NCI-H226 (cell line): ENCODE data around the gene RAC3.

ENCODE experiments used
- DNase-seq: peaks from one replicate; pipeline ENCODE4 v3.0.0-alpha.2; 2015

The RAC3 gene

DNA sequence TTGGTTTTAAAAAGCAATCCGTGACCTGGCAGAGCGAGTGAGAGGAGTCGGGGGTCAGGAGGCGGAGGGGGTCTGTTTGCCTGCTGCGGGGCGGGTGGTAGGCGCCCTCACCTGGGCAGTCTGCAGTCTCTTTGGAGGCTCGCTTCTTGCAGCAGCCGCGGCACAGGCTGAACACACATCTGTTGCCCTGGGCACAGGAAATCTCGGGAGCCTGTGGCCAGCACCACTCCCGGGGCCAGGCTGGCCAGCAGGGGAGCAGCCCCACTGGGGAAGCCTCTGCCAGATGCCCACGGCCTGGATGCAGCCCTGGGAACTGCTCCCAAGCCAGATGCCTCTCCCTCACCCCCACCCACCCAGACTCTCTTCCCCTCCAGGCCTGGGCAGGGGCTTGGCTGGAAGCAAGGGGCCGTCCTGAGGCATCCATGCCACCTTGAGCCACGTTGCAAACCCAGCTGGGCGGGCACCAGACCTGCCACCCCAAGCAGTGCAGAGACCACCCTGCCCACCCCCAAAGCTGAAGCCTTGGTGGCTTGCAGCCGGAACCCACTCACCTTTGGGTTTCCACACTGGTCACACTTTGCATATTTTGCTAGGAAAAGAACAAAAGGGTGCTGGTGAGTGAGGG lies 26.9 kb downstream of the RAC3 start:
- no peak for DNase-seq

DNA sequence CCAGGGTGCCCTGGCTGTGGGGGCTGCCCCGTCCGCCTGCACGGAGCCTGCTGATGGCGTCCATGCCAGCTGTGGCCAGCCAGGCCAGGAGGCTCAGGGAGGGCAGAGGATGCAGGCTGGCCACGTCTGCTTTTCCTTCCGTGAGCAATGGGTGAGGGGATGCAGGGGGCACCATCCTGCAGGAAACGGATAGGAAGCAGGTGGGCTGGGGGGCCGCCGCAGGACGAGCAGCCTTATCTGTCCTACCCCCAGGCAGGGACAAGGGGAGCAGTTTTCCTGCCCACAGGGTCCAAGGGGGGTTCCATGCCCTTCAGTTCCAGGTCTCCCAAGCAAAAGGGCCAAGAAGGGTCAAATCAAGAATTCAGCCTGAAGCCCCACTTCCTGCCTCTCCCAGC lies 27.4 kb downstream of the RAC3 start:
- DNase-seq, result no peak

DNA sequence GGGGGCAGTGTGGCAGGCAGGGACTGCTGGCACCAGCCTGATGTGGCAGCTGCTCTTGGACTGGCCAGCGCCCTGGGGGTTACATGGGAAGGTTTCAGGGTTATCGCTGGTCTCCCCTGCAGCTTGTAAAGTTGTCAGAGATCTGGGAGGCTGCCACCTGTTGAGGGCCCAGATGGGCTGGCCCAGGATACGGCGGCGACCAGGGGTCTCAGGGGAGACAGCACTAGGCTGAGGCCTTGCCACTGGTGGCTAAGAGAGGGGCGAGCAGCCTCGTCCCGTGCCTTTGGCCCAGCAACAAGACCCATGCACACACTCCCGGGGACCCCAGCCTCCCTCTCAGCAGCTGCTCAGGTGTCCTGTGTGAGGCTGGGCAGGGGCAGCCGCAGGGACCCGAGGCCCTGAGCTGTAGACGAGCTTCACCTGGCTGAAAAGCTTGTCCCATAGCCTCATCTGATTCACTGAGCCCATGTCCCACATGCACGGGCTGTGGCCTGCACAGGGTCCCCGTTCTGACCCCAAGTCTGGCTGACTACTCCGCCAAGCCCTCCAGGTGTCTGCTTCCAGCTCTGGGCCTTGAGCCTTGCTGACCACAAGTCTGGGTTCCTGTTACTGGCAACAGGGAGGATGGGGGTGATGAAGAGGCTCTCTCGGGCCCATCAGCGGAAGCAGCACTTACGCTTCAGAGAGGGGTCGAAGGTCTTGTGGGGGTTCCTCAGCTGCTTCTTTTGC lies 28.0 kb downstream of the RAC3 start:
- no peak for DNase-seq

DNA sequence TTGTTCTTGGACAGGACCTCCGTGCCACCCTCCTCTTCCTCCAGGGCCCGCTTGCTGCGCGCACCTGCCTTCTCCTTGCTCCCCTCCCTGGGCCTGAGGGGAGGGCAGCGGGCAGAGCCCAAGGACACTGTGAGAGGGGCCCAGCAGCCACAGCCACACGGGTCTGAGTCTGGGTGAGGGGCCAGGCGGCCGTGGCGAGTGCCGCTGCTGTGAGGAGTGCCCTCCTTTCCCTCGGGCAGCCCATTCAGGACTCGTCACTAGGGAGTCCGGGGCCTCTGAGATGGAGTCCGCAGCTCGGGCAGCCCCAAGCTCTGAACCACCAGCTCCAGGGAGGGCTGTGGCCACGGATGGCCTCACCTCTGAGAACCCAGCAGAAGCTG lies 28.5 kb downstream of the RAC3 start:
- DNase-seq, result no peak

DNA sequence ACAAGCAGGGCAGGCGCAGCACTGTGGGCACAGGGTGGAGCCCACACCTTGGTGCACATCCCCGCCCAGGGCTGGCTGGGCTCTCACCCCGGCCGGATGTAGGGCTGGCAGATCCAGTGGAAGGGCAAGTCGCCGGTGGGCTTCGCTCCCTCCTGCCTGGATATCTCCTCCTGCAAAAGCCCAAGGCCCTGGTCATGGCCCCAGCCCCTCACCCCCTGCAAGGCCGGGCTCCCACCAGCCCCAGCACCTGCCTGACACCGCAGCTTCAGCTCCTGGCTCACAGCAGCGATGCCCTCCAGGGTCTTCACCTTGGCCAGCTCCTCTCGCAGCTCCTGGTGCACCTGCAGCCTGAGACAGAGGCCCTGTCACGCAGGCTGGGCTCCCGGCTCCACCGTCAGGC lies 29.1 kb downstream of the RAC3 start:
- no peak for DNase-seq

DNA sequence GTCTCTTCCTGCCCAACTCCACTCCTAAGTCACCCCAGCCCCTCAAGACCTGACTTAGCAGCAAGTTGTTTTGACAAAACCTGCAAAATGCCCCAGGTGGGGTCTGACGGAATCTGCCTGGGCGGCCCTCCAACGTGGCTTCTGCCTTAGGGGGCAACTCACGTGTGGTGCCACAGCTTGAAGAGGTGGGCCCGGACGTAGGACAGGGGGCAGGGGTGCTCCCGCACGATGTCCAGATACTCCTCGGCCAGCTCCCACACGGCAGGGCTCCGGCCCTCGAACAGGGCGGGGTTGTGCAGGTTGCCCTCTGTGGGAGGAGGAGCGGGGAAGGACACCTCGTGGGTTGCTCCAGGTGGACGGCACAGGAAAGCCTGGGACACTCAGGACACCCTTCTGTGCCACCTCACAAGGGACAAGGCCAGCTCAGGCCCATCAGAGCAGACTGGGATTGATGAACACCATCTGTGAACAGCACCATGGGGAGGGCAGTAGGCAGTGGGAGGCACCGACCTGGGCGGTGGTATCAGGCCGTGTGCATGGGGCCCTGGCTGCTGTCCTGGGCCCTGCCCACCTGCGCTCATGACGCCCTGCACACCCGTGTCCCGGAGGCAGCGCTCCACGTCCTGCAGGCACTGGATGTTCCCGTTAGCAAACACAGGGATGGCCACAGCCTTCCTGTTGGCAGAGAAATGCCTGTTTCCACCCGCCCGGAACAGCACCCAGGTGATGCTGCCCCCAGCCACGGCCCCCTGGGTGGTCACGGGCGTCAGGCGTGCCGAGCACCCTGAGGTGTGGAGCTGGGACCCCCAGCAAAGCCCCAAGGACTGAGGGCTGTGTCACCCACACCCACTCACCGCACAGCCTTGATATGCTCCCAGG lies 29.8 kb downstream of the RAC3 start:
- no peak for DNase-seq

DNA sequence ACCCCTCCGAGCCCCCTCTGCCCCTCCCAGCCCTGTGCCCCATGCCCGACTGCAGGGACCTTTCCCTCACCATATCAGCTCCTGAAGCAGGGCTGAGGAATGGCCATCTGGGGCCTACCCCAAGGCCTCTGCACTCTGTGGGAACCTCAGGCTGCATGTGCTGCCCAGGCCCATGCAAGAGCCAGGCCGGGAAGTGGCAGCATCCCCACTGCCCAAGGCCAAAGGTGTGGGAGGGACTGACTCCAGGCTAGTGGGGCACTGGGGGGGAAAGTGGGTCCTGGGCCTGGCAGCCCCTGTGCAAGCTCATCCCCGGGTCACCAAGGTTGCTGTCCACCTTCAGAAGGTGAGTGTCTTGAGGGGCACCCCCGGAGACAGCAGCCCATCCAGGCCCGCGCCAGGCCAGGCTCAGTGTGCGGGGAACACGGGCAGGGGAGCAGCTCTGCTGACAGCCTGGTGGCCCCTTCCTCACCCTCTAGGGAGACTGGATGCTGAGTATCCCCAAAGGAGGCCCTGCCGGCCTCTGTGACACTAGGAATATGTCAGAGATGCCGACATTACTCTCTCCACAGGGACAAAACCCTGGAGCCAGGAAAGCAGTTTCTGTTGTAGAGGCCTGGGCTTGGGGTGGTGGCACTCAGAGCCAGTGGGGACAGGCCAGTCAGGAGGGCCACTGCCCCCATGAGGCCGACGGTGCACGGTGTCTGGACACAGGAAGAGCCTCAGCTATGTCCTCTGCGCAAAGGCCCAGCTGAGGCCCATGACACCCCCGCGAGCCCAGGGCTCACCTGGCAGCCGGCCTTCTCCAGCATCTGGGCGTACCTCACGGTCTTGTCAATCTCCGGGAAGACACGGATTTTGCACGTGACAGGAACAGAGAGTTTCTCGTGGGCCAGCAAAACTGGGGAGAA lies 30.9 kb downstream of the RAC3 start:
- DNase-seq, result no peak

DNA sequence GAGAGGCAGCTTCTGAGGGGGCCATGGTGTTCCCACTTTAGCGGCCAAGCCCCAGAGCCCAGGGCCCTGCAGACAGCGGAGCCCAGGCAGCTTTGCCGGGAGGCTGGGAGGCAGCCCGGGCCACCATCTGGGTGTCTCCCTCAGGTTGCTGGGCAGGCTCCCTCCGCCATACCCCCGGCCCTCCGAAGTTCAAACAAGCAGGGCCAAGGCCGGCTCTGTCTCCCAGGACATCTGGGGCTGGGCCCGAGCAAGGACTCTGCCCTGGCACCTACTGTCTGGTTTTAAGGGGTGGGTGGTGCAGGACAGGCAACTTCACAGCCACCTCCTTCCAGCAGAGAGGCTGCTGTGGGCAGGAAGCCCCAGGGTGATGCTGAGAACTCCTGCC lies 31.5 kb downstream of the RAC3 start:
- DNase-seq, result no peak

DNA sequence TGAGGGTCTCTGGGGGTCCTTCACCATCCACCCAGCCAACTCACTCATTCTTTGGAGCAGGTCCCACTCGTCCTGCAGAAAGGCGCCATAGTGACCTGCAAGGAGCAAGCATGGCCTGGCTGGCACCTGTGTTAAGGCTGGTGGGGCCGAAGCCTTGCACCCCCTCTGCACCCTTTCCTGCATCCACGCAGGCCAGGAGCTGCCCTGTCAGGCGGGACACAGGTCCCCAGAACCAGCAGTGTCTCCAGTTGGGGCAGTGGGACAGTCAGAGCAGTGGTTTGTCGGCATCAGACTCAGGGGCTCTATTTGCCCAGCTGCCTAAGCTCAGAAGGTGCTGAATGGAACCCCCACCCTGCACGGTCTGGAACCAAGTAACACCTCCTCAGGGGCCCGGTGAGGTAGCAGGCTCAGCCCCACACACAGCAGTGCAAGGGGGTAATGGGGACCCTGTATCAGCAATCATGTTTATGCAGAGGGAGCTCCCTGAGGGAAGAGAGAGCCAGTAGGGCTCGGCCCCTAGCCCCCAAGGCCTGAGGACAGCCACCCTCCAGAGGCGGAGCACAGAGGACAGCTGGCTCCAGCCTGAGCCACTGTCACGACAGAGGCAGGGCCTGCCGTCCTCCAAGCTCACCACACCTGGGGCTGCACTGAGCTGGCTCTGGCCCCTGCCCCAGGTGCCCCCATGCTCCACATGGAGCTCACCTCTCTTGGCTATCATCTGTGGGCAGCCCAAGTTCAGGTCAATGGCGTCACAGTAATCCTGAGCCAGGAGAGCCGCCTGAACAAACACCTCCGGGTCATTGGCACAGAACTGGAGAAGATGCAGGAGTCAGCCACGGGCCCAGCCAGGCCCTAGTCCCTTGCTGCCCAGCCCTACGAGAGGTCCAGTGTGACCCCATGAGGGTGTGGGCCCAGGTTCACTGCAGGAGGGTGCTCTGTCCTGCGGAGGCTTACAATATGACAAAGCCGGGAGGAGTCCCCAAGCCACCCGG lies 32.2 kb downstream of the RAC3 start:
- DNase-seq, result no peak

DNA sequence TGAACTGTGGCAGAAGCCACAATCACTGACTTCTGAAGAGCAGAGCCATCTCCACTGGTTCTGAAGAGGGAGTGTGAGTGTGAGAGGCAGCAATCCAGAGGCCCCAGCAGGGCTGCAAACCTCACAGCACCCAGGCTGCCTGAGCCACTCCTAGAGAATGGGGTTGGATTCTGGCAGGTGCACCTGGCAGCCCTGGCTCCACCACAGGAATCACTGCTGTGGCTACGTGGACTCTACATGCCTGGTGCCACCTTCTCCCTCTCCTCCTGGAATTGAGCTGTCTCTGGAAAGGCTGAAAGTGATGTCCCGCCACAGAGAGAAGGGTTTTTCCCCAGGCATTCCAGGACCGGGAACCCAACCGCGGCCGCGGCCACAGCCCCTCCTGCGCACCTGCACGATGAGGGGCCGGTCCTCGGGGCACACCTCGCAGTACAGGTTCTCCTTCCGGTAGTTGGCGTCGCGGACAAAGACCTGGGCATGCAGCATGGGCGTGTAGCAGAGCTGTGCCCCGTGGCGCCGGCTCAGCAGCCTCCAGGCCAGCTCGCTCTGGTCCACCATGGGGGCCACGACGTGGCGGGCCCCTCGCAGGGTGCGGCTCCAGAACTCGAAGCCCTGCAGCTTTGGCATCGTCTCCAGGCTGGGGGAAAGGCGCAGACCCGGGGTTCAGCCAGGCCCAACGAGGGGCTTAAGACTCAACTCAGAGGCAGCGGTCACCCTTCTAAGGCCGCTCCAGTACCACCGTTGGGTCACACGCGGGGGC lies 33.1 kb downstream of the RAC3 start:
- DNase-seq, result no peak

DNA sequence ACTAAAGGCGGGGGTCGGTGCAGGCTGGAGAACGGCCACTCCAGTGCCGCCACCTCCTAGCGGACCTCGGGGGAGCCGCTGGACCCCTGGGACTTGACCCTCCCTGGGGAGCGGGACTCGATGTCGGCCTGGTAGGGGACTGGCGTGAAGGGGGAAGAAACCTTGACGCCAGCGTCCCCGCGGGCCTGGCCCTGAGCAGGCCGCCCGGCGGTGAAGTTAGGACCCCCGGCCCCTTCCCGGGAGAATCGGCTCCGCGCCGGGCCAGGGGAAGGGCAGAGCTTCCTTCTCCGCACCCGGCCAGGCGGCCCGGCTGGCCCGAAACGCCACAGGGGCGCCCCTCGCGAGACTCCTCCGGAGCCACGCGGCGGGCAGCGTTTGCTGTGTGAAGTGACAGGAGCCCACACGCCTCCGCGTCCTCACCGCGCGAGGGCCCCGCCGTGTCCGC lies 33.7 kb downstream of the RAC3 start:
- DNase-seq, result no peak

DNA sequence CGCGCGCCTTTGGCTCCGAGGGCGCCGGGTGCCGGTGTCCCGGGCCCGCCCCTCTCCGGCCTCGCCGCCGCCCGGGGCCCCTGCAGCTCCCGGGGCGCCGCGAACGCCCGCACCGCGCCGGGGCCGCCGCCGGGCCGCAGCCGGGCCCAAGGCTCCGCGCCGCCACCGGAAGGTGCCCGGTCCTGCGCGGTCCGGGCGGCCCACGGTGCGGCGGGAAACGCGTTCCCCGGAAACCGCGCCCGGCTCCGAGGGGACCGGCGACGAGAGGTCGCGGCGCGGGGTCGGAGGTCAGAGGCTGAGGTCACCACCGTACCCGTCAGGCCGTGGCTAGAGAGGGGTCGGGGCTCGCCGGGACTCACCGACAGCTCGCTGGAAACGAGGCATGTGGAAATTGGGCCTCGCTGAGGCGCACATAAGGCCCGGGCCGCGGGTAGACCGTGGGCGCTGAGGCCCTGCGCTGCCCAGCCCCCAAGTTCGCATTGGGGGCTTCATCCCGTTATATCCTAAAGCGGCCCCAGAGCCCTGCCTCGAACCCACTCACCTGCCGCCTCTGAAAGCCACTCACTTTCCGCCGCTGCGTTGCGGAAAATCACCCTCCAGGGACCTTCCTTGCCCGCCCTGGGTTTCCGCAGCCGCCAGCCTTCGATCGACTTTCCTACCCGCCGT lies 34.3 kb downstream of the RAC3 start, which contains the start of gene DUS1L:
DUS1L (minus strand) TSS at position 167 of the 666 bp plus-strand sequence. CDS start 745 bp downstream, outside the sequence.
- peak; percentile 40 for DNase-seq

DNA sequence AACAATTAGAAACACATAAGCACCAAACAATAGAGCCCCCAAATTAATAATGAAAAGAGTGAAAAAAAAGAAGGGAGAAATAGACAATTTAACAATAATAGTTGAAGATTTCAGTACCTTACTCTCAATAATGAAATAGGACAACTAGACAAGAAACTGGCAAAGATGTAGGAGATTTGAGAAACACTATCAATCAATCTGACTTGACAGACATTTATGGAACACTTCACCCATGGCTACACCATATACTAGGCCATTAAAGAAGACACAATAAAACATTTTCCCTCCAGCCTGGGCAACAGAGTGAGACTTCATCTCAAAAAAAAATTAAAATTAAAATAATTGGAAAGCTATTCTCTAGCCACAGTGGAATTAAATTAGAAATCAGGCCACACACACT lies 39.1 kb downstream of the RAC3 start:
- DNase-seq, result no peak

DNA sequence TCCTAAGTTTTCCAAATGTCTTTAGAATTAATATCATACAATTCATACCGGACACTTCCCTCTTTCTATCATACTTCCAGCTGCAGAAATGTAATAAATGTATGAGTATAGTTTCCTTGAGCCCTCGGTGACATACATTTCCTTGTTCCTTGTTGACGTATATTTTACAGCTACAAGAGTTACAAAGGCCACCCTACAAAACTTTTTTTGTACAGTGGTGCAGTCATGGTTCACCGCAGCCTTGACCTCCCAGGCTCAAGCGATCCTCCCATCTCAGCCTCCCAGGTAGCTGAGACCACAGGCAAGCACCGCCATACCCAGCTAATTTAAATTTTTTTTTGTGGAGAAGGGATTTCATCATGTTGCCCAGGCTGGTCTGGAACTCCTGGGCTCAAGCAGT lies 41.3 kb downstream of the RAC3 start:
- no peak for DNase-seq

DNA sequence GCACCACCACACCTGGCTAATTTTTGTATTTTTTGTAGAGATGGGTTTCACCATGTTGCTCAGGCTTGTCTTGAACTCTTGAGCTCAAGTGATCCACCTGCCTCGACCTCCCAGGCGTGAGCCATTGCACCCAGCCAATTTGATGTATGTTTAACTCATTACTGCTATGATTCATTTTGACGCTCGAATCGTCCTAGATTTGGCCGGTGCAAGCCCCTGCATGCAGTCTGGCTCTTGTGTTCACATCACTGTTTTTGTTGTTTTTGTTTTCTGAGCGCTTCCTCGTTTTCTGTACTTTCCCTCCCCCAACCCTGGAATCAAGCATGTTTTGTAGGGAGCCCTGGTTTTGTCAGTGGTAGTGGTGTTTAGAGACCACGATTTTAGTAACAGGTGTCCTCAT lies 42.0 kb downstream of the RAC3 start:
- no peak for DNase-seq

DNA sequence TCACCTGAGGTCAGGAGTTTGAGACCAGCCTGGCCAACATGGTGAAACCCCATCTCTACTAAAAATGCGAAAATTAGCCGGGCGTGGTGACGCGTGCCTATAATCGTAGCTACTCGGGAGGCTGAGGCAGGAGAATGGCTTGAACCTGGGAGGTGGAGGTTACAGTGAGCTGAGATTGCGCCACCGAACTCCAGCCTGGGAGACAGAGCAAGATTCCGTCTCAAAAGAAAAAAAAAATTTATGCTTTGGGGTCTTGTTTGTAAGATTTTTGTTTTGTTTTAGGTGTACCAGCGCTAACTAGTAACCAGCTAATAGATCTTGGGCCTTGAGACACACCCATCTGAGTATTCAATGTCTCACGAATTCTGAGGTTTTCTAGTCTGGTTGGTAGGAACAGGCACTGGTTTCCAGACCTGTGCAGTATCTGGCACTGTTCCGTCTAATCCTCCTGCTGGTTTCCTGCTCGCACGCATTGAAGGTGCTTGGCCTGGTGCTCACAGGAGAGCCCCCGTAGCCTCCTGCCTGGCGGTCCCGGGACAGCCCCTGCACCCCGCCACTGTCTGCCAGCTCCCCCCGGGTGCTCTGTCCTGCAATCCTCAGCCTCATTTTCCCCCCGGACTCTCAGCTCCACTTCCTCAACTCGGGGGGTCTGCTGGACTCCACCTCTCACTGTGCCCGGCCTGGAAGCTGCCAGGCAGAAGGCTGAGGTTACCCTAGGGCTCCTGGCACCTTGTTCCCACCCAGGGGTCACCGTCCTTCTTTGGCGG lies 44.7 kb downstream of the RAC3 start:
- DNase-seq, result no peak

DNA sequence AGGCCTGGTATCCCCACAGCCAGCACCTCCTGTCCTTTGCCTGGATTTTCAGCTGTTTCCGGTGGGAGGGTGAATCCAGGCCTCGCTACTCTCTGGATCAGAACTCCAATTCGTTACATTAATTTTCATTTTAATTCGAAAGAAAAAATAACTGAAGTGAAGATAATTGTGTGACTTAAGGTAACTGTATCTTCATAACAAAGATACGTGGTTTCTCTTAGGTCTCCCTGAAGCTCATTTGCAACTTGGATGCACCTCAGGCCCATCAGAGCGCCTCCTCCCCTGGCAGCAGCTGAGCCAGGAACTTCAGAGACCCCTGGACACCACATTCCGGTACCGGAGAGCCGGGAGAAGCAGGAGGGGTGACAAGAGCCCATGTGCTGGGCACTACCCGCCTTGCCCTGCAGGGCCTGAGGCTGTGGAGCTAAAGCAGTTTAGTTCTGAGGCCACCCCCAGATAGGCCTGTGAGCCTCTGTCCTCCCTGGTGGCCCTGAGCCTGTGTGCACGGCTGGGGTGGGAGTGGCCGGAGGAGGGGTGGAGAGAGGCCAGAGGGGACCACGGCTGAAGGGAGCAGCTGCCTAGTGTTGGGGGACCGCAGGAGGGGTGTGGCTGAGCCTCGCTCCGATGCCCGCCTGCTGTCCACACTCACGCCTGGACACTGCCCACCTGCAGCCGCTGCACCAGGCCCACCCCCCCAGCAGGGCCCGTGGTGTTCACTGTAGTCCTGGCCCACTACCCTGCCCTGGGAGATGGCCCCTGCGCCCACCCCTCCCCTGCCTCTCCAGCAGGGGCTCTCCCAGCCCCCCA lies 45.5 kb downstream of the RAC3 start:
- DNase-seq, result no peak

DNA sequence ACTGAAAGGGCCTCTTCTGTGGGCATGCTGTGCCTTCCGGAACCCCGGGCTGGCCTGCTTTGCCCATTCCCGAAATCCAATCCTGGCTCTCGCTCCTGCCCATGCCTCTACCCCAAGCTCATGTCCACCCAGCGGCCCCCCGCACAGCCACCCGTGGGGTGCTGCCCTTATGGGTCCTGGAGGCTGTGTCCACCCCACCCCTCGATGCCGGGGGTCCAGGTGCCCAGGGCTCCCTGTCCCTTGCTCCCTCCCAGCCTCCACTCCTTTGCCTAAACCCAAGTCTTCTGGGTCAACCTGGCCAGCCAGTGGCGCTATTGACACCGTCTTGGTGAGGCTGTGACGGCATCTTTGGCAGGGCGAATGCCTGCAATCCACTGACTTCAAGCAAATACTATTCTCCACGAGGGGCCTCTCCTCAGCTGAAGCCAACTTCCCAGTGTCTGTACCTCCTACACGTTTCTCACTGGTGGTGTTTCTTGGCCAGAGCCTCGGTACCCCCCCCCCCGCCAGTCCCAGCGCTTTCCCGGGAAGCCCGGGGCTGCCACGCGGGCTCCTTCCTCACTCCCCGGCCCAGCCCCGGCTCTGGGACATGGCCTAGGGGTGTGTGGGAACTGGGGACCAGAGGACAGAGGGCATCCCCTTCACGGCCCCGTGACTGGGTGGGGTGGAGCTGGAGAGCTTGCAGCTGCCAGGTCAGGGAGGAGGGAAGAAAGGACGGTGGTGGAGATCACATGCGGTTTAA lies 46.3 kb downstream of the RAC3 start:
- DNase-seq, result no peak
